GM19043 (cell line): ENCODE results near the gene INPP5B.
A peak's percentile ranks its signal among the peaks of the same experiment; 100 is the strongest.
"Not testable (repeated sequence)": the region's sequence is repeated elsewhere in the genome, so short reads cannot be mapped to it uniquely, and the experiment has no call there.

Experiments used
- ATAC-seq: cut with Tn5 transposase; IDR thresholded peaks from one replicate; pipeline ENCODE4 v1.9.1; 2021; ENCODE audit warnings: low read depth; ENCODE audit not compliant: unreplicated experiment

Gene INPP5B

GRCh38 chr1:37948841-37949240, 2.0 kb upstream of the INPP5B start:
- ATAC-seq = no peak

GRCh38 chr1:37948166-37948565, 1.3 kb upstream of the INPP5B start:
- no peak for ATAC-seq

- ATAC-seq = no peak
Measured at GRCh38 chr1:37947364-37947763, 511 bp upstream of the INPP5B start.

- ATAC-seq = no peak
Measured at GRCh38 chr1:37945743-37946702, 830 bp downstream of the INPP5B start.

GRCh38 chr1:37945251-37945650, 1.6 kb downstream of the INPP5B start:
- ATAC-seq = no peak

GRCh38 chr1:37944816-37945215, 2.0 kb downstream of the INPP5B start:
- ATAC-seq = no peak

- ATAC-seq = no peak
Measured at GRCh38 chr1:37944086-37944763, 2.6 kb downstream of the INPP5B start.

- ATAC-seq = no peak
Measured at GRCh38 chr1:37940299-37940947, 6.4 kb downstream of the INPP5B start.

- not testable (repeated sequence) for ATAC-seq
Measured at GRCh38 chr1:37936760-37937159, 10.1 kb downstream of the INPP5B start.

- no peak for ATAC-seq
Measured at GRCh38 chr1:37932759-37933158, 14.1 kb downstream of the INPP5B start.

- ATAC-seq = peak; percentile 90
Measured at GRCh38 chr1:37931361-37932158, 15.3 kb downstream of the INPP5B start.

GRCh38 chr1:37931102-37931360, 15.8 kb downstream of the INPP5B start:
- no peak for ATAC-seq

- ATAC-seq = no peak
Measured at GRCh38 chr1:37930246-37931101, 16.4 kb downstream of the INPP5B start.

- ATAC-seq = peak; percentile 55
Measured at GRCh38 chr1:37926038-37926924, 20.6 kb downstream of the INPP5B start.

- no peak for ATAC-seq
Measured at GRCh38 chr1:37925316-37925715, 21.5 kb downstream of the INPP5B start.

GRCh38 chr1:37923551-37923889, 23.3 kb downstream of the INPP5B start:
- ATAC-seq = no peak

- ATAC-seq = no peak
Measured at GRCh38 chr1:37922767-37923550, 23.9 kb downstream of the INPP5B start.

- ATAC-seq = no peak
Measured at GRCh38 chr1:37919277-37919676, 27.6 kb downstream of the INPP5B start.
